Neutrophil (primary cell): ENCODE data around the gene FAM240A.

Source experiments
- H3K27ac ChIP-seq: fragments of 200-600 bp; sonication (generic); 2 replicates; pipeline ENCODE4 v1.5.1; 2016; ENCODE audit warnings: mild to moderate bottlenecking, moderate library complexity
- H3K27me3 ChIP-seq: fragments of 200-600 bp; sonication (generic); 2 replicates; pipeline ENCODE4 v1.6.0; 2016; ENCODE audit warnings: mild to moderate bottlenecking
- H3K36me3 ChIP-seq: fragments of 200-600 bp; sonication (generic); 2 replicates; pipeline ENCODE4 v1.5.1; 2017
- H3K4me1 ChIP-seq, 2 experiments: fragments of 200-600 bp in 1 of 2; sonication (generic) in 1 of 2; 1 replicate in 1 of 2; 2 replicates in 1 of 2; pipeline versions ENCODE4 v1.5.1 to v1.6.1; 2013 to 2016; ENCODE audit warnings: low read depth in 1 of 2, low read length in 1 of 2, mild to moderate bottlenecking in 1 of 2, moderate library complexity in 1 of 2; ENCODE audit not compliant: control insufficient read depth in 1 of 2, insufficient read depth in 1 of 2
- H3K4me3 ChIP-seq, 2 experiments: fragments of 200-600 bp in 1 of 2; sonication (generic) in 1 of 2; 1 replicate in 1 of 2; 2 replicates in 1 of 2; pipeline ENCODE4 v1.5.1; 2013 to 2016; ENCODE audit warnings: low read depth in 1 of 2, low read length in 1 of 2, mild to moderate bottlenecking in 1 of 2, moderate library complexity in 1 of 2
- H3K9me3 ChIP-seq: fragments of 200-600 bp; sonication (generic); 2 replicates; pipeline ENCODE4 v1.5.1; 2016
- CTCF ChIP-seq: fragments of 200-600 bp; sonication (generic); IDR thresholded peaks from 2 replicates; pipeline ENCODE4 v1.5.1; 2016; ENCODE audit warnings: antibody characterized with exemption

The FAM240A gene

GRCh38 chr3:46624533-46624932 is 12.2 kb downstream of the FAM240A start:
- H3K4me3 ChIP-seq, result no peak overlapping the region
- peaks cover 52% of the 10 kb centered on the region for H3K27me3 ChIP-seq
- H3K9me3 ChIP-seq, result no peaks in the 10 kb centered on the region
- no peaks in the 10 kb centered on the region for H3K4me1 ChIP-seq
- no peaks in the 10 kb centered on the region for H3K36me3 ChIP-seq
- no peak for TF ChIP-seq CTCF
- H3K27ac ChIP-seq, result no peak overlapping the region

- no peaks in the 10 kb centered on the region for H3K36me3 ChIP-seq
- peaks cover 47% of the 10 kb centered on the region for H3K27me3 ChIP-seq
- TF ChIP-seq CTCF, result no peak
- H3K4me1 ChIP-seq, result peaks cover 4% of the 10 kb centered on the region in 2 experiments
- no peaks in the 10 kb centered on the region for H3K9me3 ChIP-seq
- H3K4me3 ChIP-seq, result no peak overlapping the region
- no peak overlapping the region for H3K27ac ChIP-seq
Measured at GRCh38 chr3:46624975-46625490, 12.7 kb downstream of the FAM240A start.

GRCh38 chr3:46626039-46626438 is 13.7 kb downstream of the FAM240A start:
- H3K27me3 ChIP-seq, result peaks cover 42% of the 10 kb centered on the region
- no peak for TF ChIP-seq CTCF
- H3K27ac ChIP-seq, result no peak overlapping the region
- no peak overlapping the region for H3K4me3 ChIP-seq
- H3K4me1 ChIP-seq, result peaks cover 6 to 8% of the 10 kb centered on the region in 2 experiments
- no peaks in the 10 kb centered on the region for H3K36me3 ChIP-seq
- no peaks in the 10 kb centered on the region for H3K9me3 ChIP-seq

DNA sequence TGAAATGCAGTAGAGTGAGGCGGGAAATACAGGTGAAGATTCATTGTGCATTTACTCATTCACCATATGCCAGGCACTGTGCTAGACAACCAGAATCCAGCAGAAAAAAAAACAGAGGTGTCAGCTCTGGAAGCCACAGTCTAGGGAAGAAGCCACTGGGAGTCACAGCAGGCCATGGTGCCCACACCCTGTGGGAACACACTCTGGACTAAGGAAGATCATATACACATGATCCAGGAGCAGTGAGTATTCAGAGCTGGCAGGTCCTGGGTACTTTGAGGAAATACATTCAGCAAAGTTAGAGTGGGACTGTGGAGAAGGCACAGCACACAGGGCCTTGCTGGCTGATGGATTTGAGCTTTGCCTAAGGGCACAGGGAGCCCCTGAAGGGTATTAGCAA is 14.8 kb downstream of the FAM240A start:
- Histone ChIP-seq H3K27ac (no peak overlapping the region), H3K4me3 (no peak overlapping the region), H3K9me3 (no peaks in the 10 kb centered on the region), H3K36me3 (no peaks in the 10 kb centered on the region), H3K4me1 (peaks cover 6 to 8% of the 10 kb centered on the region in 2 experiments), H3K27me3 (peaks cover 37% of the 10 kb centered on the region)
- no peak for TF ChIP-seq CTCF

GRCh38 chr3:46628901-46629369 is 16.6 kb downstream of the FAM240A start:
- peaks cover 6 to 8% of the 10 kb centered on the region in 2 experiments for H3K4me1 ChIP-seq
- H3K9me3 ChIP-seq, result no peaks in the 10 kb centered on the region
- H3K4me3 ChIP-seq, result no peak overlapping the region
- no peaks in the 10 kb centered on the region for H3K36me3 ChIP-seq
- no peak for TF ChIP-seq CTCF
- H3K27ac ChIP-seq, result no peak overlapping the region
- H3K27me3 ChIP-seq, result peaks cover 20% of the 10 kb centered on the region
